ENCODE results near the gene ZNF584. TPM values are rescaled to one million over a fixed set of nuclear protein-coding genes. Genes with fewer than 3 reads are reported as not detected.

Gene ZNF584
- total RNA-seq, 6 experiments from 2014 or later: 13.3 to 15.0 (median 14.0) TPM

GRCh38 chr19:58416604-58417003 lies 8.2 kb downstream of the ZNF584 start:
- Mint-ChIP-seq H3K4me3 (no peak overlapping the region), H3K9me3 (peaks cover 17% of the 10 kb centered on the region), H3K27me3 (ENCODE audit: insufficient read depth) (no peaks in the 10 kb centered on the region), H3K36me3 (ENCODE audit: low read depth) (peaks cover 69% of the 10 kb centered on the region), H3K27ac (no peak overlapping the region), H3K4me1 (ENCODE audit: low read depth) (no peaks in the 10 kb centered on the region)
- TF ChIP-seq CTCF (IDR thresholded peaks at IDR 0.05): no peak
- DNase-seq: no peak

DNA sequence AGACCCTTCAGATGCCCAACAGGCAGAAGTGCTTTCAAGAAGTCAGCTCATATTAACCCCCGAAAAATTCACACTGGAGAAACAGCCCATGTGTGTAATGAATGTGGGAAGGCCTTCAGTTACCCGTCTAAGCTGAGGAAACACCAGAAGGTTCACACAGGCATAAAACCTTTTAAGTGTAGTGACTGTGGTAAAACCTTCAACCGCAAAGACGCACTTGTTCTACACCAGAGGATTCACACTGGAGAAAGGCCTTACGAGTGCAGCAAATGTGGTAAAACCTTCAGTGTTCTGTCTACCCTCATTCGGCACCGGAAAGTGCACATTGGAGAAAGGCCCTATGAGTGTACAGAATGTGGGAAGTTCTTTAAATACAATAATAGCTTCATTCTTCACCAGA lies 8.6 kb downstream of the ZNF584 start:
- Mint-ChIP-seq H3K4me3 (no peak overlapping the region), H3K27ac (no peak overlapping the region), H3K9me3 (peaks cover 17% of the 10 kb centered on the region), H3K36me3 (ENCODE audit: low read depth) (peaks cover 72% of the 10 kb centered on the region), H3K27me3 (ENCODE audit: insufficient read depth) (no peaks in the 10 kb centered on the region), H3K4me1 (ENCODE audit: low read depth) (no peaks in the 10 kb centered on the region)
- TF ChIP-seq CTCF (IDR thresholded peaks at IDR 0.05): no peak
- no peak for DNase-seq

DNA sequence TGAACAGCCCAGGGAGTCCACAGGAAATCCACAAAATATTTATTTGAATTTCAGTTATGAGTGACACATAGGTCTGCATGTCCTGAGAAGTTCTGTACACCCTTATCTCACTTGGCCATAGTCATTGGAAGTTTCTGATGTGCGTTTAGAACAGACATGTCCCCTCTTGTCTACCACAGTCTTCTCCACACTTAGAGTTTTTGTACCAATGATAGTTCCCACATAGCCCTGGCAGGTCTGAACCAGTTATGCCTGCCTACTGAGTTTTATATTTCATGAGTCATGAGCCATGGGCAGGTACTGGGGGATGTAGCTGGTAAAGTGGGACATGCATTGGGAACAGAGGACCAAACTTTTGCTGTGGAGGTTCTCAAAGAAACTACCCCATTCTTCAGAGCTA lies 20.2 kb downstream of the ZNF584 start:
- Mint-ChIP-seq H3K36me3 (ENCODE audit: low read depth) (peaks cover 82% of the 10 kb centered on the region), H3K4me1 (ENCODE audit: low read depth) (no peaks in the 10 kb centered on the region; the same call in 1 of the 2 replicates), H3K27ac (no peak overlapping the region), H3K9me3 (peaks cover 76% of the 10 kb centered on the region), H3K27me3 (ENCODE audit: insufficient read depth) (peaks cover 2% of the 10 kb centered on the region; the same call in 1 of the 2 replicates), H3K4me3 (no peak overlapping the region)
- no peak for TF ChIP-seq CTCF (IDR thresholded peaks at IDR 0.05)
- no peak for DNase-seq

DNA sequence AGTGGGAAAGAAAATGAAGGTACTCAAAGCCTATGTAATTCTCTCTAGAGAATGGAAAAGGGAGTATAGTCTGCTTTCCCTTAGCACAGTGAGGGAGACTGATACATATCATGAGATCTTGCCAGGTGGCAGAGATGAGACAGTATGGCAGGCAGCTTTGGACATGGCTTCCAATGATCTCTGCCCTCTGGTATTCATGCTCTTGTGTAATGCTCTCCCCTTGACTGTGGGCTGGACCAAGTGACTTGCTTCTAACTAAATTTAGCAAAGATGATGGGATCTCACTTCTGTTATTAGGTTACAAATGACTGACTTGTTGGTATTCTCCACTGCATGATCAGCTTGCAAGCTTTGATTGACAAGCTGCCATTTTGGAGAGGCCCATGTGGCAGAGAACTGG lies 21.3 kb downstream of the ZNF584 start:
- DNase-seq: no peak
- H3K27me3 Mint-ChIP-seq (ENCODE audit: insufficient read depth): peaks cover 2% of the 10 kb centered on the region; the same call in 1 of the 2 replicates
- H3K4me1 Mint-ChIP-seq (ENCODE audit: low read depth): no peaks in the 10 kb centered on the region; the same call in 1 of the 2 replicates
- no peak overlapping the region for H3K27ac Mint-ChIP-seq
- peaks cover 87% of the 10 kb centered on the region for H3K36me3 Mint-ChIP-seq (ENCODE audit: low read depth)
- no peak overlapping the region for H3K4me3 Mint-ChIP-seq
- H3K9me3 Mint-ChIP-seq: peaks cover 78% of the 10 kb centered on the region
- TF ChIP-seq CTCF (IDR thresholded peaks at IDR 0.05): no peak

DNA sequence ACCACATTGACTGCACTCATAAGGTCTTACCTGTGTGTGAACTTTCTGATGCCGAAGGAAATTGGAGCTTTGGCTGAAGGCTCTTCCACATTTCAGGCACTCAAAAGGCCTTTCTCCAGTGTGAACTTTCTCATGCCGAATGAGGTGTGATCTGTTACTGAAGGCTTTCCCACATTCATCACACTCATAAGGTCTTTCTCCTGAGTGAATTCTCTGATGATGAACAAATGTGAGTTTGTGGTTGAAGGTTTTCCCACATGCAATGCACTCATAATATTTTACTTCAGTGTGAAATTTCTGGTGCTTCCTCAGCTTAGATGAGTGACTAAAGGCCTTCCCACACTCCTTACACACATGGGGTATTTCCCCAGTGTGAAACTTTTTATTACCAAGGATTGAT lies 25.8 kb downstream of the ZNF584 start:
- TF ChIP-seq CTCF (IDR thresholded peaks at IDR 0.05): no peak
- Mint-ChIP-seq H3K36me3 (ENCODE audit: low read depth) (peaks cover 95% of the 10 kb centered on the region), H3K27ac (no peak overlapping the region), H3K4me1 (ENCODE audit: low read depth) (peaks cover 9% of the 10 kb centered on the region), H3K27me3 (ENCODE audit: insufficient read depth) (peaks cover 5% of the 10 kb centered on the region), H3K9me3 (peaks cover 98% of the 10 kb centered on the region), H3K4me3 (no peak overlapping the region)
- DNase-seq: no peak
